Spinal cord (tissue), 10 donors: Measurements from ENCODE around the gene C19orf38. TPM values are rescaled to one million over a fixed set of nuclear protein-coding genes. Genes with fewer than 3 reads are reported as not detected.

Experiments used
- DNase-seq, 6 donors: peaks; one replicate each; pipeline versions ENCODE4 v3.0.0 to v3.0.0-alpha.2; 2013 to 2015; ENCODE audit warnings: low spot score in 6 of 6, low read depth in 4 of 6
- H3K27ac ChIP-seq: one replicate; pipeline ENCODE4 v1.5.1; 2013; ENCODE audit warnings: low read depth, low read length, control low read depth
- H3K27me3 ChIP-seq: one replicate; pipeline ENCODE4 v1.6.1; 2013; ENCODE audit warnings: low read length; ENCODE audit not compliant: control insufficient read depth, insufficient read depth
- H3K36me3 ChIP-seq: one replicate; pipeline ENCODE4 v1.6.1; 2013; ENCODE audit warnings: low read length; ENCODE audit not compliant: control insufficient read depth, insufficient read depth
- H3K4me1 ChIP-seq: one replicate; pipeline ENCODE4 v1.6.1; 2013; ENCODE audit warnings: low read length; ENCODE audit not compliant: control insufficient read depth, insufficient read depth
- H3K4me3 ChIP-seq: one replicate; pipeline ENCODE4 v1.5.1; 2013; ENCODE audit warnings: low read depth, low read length, control low read depth
- H3K9me3 ChIP-seq: one replicate; pipeline ENCODE4 v1.6.1; 2013; ENCODE audit warnings: low read length; ENCODE audit not compliant: control insufficient read depth, insufficient read depth
- WGBS: methylation state at CpG from one replicate; pipeline ENCODE4 v1.1.5; 2013; ENCODE audit warnings: missing lambda C conversion rate; ENCODE audit not compliant: insufficient coverage; 5-methylcytosine and 5-hydroxymethylcytosine counted together
- polyA plus RNA-seq, 2 donors: library from polyadenylated mRNA; unstranded; fragments of 120-200 nt; gene quantifications; one replicate each; pipeline ENCODE4 v1.2.1, GENCODE V29; 2013; ENCODE audit not compliant: insufficient read length in 2 of 2
- total RNA-seq, 2 donors: library from RNA; depleted of rRNA in 1 of 2; stranded (reverse); fragments of 120-200 nt in 1 of 2; fragments of >200 nt in 1 of 2; gene quantifications; one replicate each; pipeline versions ENCODE4 v1.2.3 to v1.2.4, GENCODE V29; 2013 to 2014
- donor health status: healthy.

The C19orf38 gene
- total and polyA plus RNA-seq, 4 donors = 1.3 to 2.9 (median 2.2) TPM

GRCh38 chr19:10896851-10897526 is 48.8 kb downstream of the C19orf38 start:
- DNase-seq = no peak
- no peaks in the 10 kb centered on the region for H3K27me3 ChIP-seq
- WGBS = 56% methylated on average over 7 of the region's 7 CpGs
- H3K36me3 ChIP-seq = peaks cover 14% of the 10 kb centered on the region
- no peaks in the 10 kb centered on the region for H3K9me3 ChIP-seq
- no peak overlapping the region for H3K4me3 ChIP-seq
- no peak overlapping the region for H3K27ac ChIP-seq
- H3K4me1 ChIP-seq = peaks cover 63% of the 10 kb centered on the region

DNA sequence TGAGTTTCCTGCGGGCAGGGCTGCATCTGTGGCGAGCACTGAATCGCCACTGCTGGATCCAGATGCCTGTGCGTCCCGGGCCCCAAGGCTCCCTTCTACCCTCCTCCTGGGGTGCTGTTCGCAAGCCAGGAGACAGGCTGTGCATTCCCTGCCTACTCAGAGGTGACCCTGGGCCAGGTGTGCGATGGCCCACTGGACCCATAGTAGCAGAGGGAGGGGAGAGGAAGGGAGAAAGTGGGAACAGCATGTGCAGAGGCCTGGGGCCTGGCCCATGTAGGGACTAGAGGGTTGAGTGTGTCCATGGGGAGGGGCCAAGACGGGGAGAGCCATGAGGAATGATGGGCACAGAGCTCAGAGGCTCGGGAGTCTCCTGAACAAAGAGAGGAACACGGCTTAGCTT is 50.4 kb downstream of the C19orf38 start:
- Histone ChIP-seq H3K4me3 (no peak overlapping the region), H3K27ac (no peak overlapping the region), H3K4me1 (peaks cover 55% of the 10 kb centered on the region), H3K9me3 (peaks cover 3% of the 10 kb centered on the region), H3K27me3 (no peaks in the 10 kb centered on the region), H3K36me3 (peaks cover 16% of the 10 kb centered on the region)
- no peak for DNase-seq
- 61% methylated on average over 9 of the region's 10 CpGs for WGBS

DNA sequence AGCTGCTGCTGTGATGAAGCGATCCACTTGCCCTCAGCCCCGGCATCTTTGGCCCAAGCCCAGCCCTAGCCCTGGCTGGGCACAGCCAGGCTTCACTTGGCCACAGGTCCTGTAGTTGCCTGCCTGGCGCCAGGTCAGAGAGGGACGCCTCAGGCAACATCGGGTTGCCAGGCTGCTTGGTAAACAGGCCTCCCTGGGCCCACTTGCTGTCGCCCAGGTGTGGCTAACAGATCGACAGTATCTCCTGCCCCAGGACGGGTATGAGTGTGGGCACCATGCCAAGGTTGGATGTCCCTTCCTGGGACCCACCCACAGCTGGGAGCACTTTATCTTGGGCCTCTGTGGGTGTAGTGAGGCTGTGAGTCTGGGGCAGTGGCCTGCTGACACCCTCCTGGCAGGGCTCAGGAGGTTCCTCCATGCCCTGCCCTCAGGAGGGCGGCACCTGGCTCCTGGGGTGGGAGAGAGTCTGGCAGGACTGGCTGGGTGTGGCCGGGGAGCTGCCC is 51.0 kb downstream of the C19orf38 start:
- WGBS = 44% methylated on average over 9 of the region's 10 CpGs
- Histone ChIP-seq H3K9me3 (peaks cover 3% of the 10 kb centered on the region), H3K27me3 (no peaks in the 10 kb centered on the region), H3K4me1 (peaks cover 49% of the 10 kb centered on the region), H3K4me3 (no peak overlapping the region), H3K36me3 (peaks cover 19% of the 10 kb centered on the region), H3K27ac (no peak overlapping the region)
- peak in 1 of 6 donors; percentile 55 for DNase-seq

DNA sequence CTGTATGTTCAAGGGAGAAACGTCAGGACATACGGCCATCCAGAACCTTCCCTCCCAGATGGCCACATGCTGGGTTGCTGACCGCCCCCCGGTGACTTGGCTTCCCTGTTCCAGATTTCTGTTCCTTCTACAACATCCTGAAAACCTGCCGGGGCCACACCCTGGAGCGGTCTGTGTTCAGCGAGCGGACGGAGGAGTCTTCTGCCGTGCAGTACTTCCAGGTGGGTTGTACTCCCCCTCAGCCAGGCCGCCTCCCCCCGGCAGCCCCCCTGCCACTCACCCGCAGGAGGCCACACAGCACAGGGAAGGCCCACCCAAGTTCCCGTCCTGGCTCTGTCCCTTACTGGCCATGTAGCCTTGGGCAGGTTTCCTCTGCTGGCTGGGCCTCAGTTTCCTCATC is 59.7 kb downstream of the C19orf38 start:
- no peak overlapping the region for H3K27ac ChIP-seq
- peaks cover 77% of the 10 kb centered on the region for H3K36me3 ChIP-seq
- no peaks in the 10 kb centered on the region for H3K4me1 ChIP-seq
- 94% methylated on average over 14 of the region's 14 CpGs for WGBS
- no peak for DNase-seq
- H3K9me3 ChIP-seq = no peaks in the 10 kb centered on the region
- no peak overlapping the region for H3K4me3 ChIP-seq
- no peaks in the 10 kb centered on the region for H3K27me3 ChIP-seq

DNA sequence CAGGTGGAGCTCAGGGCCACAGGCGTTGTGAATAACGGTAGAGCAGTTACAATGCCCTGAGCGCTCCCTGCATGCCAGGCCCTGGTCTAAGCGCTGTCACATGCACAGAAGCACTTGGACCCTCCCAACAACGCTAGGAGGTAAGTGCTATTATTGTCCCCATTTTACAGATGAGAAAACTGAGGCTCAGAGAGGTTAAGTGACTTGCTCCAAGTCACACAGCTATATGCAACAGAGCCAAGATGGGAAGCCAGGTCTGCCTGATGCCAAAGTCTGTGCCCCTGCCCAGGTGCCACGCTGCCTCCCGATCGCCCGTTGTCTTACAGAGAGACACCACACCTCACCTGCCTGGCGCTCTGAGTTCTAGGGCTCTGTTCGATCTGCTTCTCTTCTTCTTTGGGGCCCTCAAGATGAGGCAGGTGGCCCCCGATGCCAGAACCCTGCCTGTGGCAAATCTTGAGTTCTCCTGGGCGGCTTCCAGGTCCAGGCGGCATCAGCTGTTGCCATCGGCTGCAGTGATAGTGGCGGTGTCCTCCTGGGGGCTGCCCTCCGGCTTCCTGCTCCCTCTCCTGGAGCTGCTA is 60.3 kb downstream of the C19orf38 start:
- Histone ChIP-seq H3K36me3 (peaks cover 82% of the 10 kb centered on the region), H3K4me1 (no peaks in the 10 kb centered on the region), H3K27me3 (no peaks in the 10 kb centered on the region), H3K27ac (no peak overlapping the region), H3K4me3 (no peak overlapping the region), H3K9me3 (no peaks in the 10 kb centered on the region)
- 97% methylated on average over 15 of the region's 17 CpGs for WGBS
- no peak for DNase-seq

DNA sequence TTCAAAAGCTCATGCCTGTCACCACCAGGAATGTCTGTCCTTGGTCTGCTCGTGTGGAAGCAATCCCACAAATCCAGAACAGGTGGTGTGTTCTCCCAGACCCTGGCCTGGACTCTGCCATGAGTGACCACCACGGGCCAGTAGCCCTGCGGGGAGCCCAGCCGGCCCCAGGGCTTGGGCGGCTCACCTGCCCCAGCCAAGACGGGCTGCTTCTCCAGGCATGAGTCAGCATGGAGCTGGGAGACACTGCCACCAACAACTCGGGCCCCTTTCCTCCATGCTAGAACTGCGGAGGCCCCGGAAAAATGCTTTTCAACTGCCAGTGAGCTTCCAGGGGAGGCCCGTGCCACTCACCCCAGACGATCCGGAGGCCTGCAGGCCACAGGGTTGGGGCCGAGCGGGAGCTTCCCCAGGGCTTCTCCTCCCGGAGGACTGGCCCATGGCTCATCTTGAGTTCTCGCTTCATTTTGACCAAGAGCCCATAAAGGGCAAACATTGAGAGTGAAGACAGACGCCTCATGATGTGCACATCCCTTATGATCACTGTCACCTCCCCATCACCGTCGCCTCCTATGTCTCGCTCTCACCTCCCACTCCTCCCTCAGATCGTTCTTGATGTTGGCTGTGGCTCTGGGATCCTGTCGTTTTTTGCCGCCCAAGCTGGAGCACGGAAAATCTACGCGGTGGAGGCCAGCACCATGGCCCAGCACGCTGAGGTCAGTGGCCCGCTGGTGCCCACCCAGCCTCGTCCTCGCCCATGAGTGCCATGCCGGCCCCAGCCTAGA is 63.6 kb downstream of the C19orf38 start:
- WGBS = 94% methylated on average over 31 of the region's 31 CpGs
- H3K4me3 ChIP-seq = no peak overlapping the region
- no peaks in the 10 kb centered on the region for H3K9me3 ChIP-seq
- H3K27me3 ChIP-seq = no peaks in the 10 kb centered on the region
- H3K27ac ChIP-seq = no peak overlapping the region
- DNase-seq = no peak
- peaks cover 94% of the 10 kb centered on the region for H3K36me3 ChIP-seq
- H3K4me1 ChIP-seq = no peaks in the 10 kb centered on the region

DNA sequence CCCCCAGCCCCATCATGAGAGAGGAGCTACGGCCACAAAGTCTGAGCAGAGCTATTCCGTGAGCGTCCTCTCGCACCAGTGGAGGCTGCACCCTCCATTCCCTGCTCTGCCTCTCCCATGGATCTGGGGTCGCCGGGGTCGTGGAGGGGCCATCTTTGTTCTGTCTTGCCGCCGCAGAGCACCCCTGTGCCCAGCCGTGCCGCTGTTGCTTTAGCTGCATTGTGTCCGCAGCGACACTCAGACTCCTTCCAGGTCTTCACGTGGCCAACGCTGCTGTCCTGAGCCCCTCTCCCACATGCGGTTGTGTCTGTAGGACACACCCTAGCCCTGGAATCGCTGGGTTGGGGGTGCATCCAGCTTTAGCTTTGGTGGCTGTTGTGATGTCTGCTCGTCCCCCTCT is 64.4 kb downstream of the C19orf38 start:
- Histone ChIP-seq H3K4me1 (no peaks in the 10 kb centered on the region), H3K27ac (no peak overlapping the region), H3K4me3 (no peak overlapping the region), H3K36me3 (peaks cover 94% of the 10 kb centered on the region), H3K27me3 (no peaks in the 10 kb centered on the region), H3K9me3 (no peaks in the 10 kb centered on the region)
- DNase-seq = no peak
- WGBS = 95% methylated on average over 18 of the region's 18 CpGs

- Histone ChIP-seq H3K4me1 (no peaks in the 10 kb centered on the region), H3K27me3 (no peaks in the 10 kb centered on the region), H3K9me3 (no peaks in the 10 kb centered on the region), H3K27ac (no peak overlapping the region), H3K36me3 (peaks cover 94% of the 10 kb centered on the region), H3K4me3 (no peak overlapping the region)
- no peak for DNase-seq
- 95% methylated on average over 20 of the region's 24 CpGs for WGBS
Measured at GRCh38 chr19:10913716-10914340, 65.6 kb downstream of the C19orf38 start.
